A673 (cell line): ENCODE data around the gene DMD.

Experiments
- EZH2 ChIP-seq: fragments of 200-600 bp; sonication (generic); IDR thresholded peaks from 2 replicates; pipeline ENCODE4 v1.6.1; 2017; ENCODE audit warnings: borderline replicate concordance, low read depth, mild to moderate bottlenecking, mixed read lengths, antibody characterized with exemption, low read length; ENCODE audit not compliant: poor library complexity, severe bottlenecking
- TF ChIP-seq, protein P1 (sequence below): fragments of 300-800, 200-600 bp; sonication (generic); conservative IDR thresholded peaks from 2 replicates; pipeline ENCODE4 v1.5.1; 2017; ENCODE audit warnings: low read depth, mild to moderate bottlenecking, antibody characterized with exemption, low read length, moderate library complexity, mixed read lengths

DNA sequence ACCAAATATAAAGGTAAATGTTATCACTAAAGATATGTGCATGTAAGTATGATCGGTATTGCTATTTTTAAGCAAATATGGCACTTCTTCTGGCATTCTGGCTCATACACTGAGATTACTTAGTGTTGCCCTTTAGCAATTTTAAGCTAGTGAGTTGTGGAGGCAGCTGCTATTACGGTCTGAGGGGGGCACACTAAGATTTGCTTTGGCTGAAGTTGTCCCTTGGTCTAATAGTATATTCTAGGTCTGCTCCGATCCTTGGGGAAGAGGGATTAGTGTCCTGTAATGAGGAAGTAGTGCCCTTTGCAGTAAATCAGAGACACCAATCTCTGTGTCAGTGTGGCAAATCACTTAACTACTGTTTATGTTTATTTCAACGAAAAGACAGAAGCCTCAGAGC, 1943.0 kb downstream of the DMD start:
- TF ChIP-seq, protein P1, sequence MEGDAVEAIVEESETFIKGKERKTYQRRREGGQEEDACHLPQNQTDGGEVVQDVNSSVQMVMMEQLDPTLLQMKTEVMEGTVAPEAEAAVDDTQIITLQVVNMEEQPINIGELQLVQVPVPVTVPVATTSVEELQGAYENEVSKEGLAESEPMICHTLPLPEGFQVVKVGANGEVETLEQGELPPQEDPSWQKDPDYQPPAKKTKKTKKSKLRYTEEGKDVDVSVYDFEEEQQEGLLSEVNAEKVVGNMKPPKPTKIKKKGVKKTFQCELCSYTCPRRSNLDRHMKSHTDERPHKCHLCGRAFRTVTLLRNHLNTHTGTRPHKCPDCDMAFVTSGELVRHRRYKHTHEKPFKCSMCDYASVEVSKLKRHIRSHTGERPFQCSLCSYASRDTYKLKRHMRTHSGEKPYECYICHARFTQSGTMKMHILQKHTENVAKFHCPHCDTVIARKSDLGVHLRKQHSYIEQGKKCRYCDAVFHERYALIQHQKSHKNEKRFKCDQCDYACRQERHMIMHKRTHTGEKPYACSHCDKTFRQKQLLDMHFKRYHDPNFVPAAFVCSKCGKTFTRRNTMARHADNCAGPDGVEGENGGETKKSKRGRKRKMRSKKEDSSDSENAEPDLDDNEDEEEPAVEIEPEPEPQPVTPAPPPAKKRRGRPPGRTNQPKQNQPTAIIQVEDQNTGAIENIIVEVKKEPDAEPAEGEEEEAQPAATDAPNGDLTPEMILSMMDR, result no peak
- no peak for TF ChIP-seq EZH2
